Smooth muscle cell (in vitro differentiated cells): Measurements from ENCODE around the gene MAPK8IP3. TPM values are rescaled to one million over a fixed set of nuclear protein-coding genes. Genes with fewer than 3 reads are reported as not detected.

Experiments used
- DNase-seq: peaks from one replicate; lab custom pipeline; 2025; ENCODE audit not compliant: unreplicated experiment; lab: John Stamatoyannopoulos, UW
- H2AFZ ChIP-seq: fragments of 200-600 bp; sonication (generic); 2 replicates; pipeline ENCODE4 v1.6.0; 2016; ENCODE audit warnings: antibody characterized with exemption, low read depth, mild to moderate bottlenecking
- H3F3A ChIP-seq: fragments of 200-600 bp; sonication (generic); 2 replicates; pipeline ENCODE4 v1.6.0; 2017; ENCODE audit warnings: antibody characterized with exemption, low read depth
- H3K27ac ChIP-seq: fragments of 200-600 bp; sonication (generic); 2 replicates; pipeline ENCODE4 v1.5.1; 2016; ENCODE audit warnings: low read depth, mild to moderate bottlenecking
- H3K27me3 ChIP-seq: fragments of 200-600 bp; sonication (generic); 2 replicates; pipeline ENCODE4 v1.6.1; 2016; ENCODE audit warnings: low read depth, mild to moderate bottlenecking
- H3K36me3 ChIP-seq: fragments of 200-600 bp; sonication (generic); 2 replicates; pipeline ENCODE4 v1.5.1; 2016; ENCODE audit warnings: low read depth
- H3K4me1 ChIP-seq: fragments of 200-600 bp; sonication (generic); 2 replicates; pipeline ENCODE4 v1.5.1; 2016; ENCODE audit warnings: low read depth
- H3K4me2 ChIP-seq: fragments of 200-600 bp; sonication (generic); 2 replicates; pipeline ENCODE4 v1.6.0; 2016; ENCODE audit warnings: mild to moderate bottlenecking
- H3K4me3 ChIP-seq: fragments of 200-600 bp; sonication (generic); 2 replicates; pipeline ENCODE4 v1.5.1; 2016; ENCODE audit warnings: mild to moderate bottlenecking
- H3K79me2 ChIP-seq: fragments of 200-600 bp; sonication (generic); 2 replicates; pipeline ENCODE4 v1.6.0; 2016; ENCODE audit warnings: low read depth, mild to moderate bottlenecking
- H3K9ac ChIP-seq: fragments of 200-600 bp; sonication (generic); 2 replicates; pipeline ENCODE4 v1.6.0; 2016; ENCODE audit warnings: low read depth
- H3K9me3 ChIP-seq: fragments of 200-600 bp; sonication (generic); replicated peaks from 2 replicates; pipeline ENCODE4 v1.5.1; 2016; ENCODE audit warnings: low read depth
- H4K20me1 ChIP-seq: fragments of 200-600 bp; sonication (generic); 2 replicates; pipeline ENCODE4 v1.6.0; 2016; ENCODE audit warnings: low read depth
- WGBS: methylation state at CpG from one replicate; pipeline ENCODE4 v1.1.7; 2016; ENCODE audit warnings: low lambda C conversion rate; 5-methylcytosine and 5-hydroxymethylcytosine counted together
- polyA plus RNA-seq: library from polyadenylated mRNA; unstranded; fragments of >200 nt; fragmentation: Nextera tagmentation; extraction: Ambion mirVana; gene quantifications from 2 replicates; pipeline ENCODE4 v1.2.1, GENCODE V29; 2016
- total RNA-seq: library from RNA; depleted of rRNA; stranded (reverse); fragments of >200 nt; gene quantifications from 2 replicates; pipeline ENCODE4 v1.2.3, GENCODE V29; 2014
- TF ChIP-seq, protein P1 (sequence below): fragments of 200-600 bp; sonication (generic); IDR thresholded peaks from 2 replicates; pipeline ENCODE4 v1.5.1; 2017; ENCODE audit warnings: borderline replicate concordance, mild to moderate bottlenecking, antibody characterized with exemption; ENCODE audit not compliant: insufficient read depth, poor library complexity, severe bottlenecking

The MAPK8IP3 gene
- total and polyA plus RNA-seq, 2 experiments from 2014 or later, result 43.6 to 47.8 TPM

DNA sequence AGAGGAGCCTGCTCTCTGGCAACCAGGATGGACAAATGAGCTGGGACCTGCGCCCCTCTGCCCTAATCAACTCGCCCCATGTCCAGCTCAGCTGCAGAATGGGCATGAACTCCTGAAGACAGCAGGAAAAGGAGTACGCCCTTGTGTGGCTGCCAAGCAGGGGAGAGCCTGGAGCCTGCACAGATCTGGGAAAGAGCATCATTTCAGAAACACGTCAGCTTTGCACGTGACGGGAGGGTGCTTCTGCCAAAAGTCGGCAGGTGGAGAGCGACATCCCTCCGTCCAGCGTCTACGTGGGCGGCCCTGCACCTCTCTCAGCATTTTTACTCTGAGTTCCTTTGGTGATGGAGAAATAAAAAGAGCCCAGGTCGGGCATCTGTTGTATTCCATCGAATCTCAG, 46.9 kb downstream of the MAPK8IP3 start:
- H3K27me3 ChIP-seq, result no peaks in the 10 kb centered on the region
- WGBS, result 96% methylated on average over 14 of the region's 14 CpGs
- peaks cover 11% of the 10 kb centered on the region for H4K20me1 ChIP-seq
- H3K4me3 ChIP-seq, result no peak overlapping the region
- no peak for DNase-seq
- no peaks in the 10 kb centered on the region for H3K79me2 ChIP-seq
- H3K9ac ChIP-seq, result no peak overlapping the region
- TF ChIP-seq, protein P1, sequence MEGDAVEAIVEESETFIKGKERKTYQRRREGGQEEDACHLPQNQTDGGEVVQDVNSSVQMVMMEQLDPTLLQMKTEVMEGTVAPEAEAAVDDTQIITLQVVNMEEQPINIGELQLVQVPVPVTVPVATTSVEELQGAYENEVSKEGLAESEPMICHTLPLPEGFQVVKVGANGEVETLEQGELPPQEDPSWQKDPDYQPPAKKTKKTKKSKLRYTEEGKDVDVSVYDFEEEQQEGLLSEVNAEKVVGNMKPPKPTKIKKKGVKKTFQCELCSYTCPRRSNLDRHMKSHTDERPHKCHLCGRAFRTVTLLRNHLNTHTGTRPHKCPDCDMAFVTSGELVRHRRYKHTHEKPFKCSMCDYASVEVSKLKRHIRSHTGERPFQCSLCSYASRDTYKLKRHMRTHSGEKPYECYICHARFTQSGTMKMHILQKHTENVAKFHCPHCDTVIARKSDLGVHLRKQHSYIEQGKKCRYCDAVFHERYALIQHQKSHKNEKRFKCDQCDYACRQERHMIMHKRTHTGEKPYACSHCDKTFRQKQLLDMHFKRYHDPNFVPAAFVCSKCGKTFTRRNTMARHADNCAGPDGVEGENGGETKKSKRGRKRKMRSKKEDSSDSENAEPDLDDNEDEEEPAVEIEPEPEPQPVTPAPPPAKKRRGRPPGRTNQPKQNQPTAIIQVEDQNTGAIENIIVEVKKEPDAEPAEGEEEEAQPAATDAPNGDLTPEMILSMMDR, result no peak
- no peak overlapping the region for H2AFZ ChIP-seq
- H3K4me1 ChIP-seq, result no peaks in the 10 kb centered on the region
- no peaks in the 10 kb centered on the region for H3K36me3 ChIP-seq
- H3K9me3 ChIP-seq, result no peaks in the 10 kb centered on the region
- H3K4me2 ChIP-seq, result no peak overlapping the region
- peaks cover 3% of the 10 kb centered on the region for H3F3A ChIP-seq
- no peak overlapping the region for H3K27ac ChIP-seq

DNA sequence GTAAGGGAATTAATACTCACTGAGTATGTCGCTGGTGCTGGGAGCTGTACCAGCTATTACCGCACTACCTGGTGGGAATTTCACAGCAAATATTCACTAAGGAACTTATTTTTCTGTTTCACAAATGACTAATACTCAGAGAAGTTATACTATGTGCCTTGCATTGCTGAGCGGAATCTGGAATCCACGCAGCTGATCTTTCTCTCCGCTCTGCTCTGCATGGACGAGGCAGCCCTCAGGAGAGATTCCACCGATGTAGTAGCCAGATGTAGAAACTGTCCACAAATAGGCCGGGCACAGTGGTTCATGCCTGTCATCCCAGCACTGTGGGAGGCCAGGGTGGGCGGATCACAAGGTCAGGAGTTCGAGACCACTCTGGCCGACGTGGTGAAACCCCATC, 48.2 kb downstream of the MAPK8IP3 start:
- Histone ChIP-seq H3K4me1 (no peaks in the 10 kb centered on the region), H3F3A (peaks cover 3% of the 10 kb centered on the region), H3K27me3 (no peaks in the 10 kb centered on the region), H3K27ac (no peak overlapping the region), H3K9ac (no peak overlapping the region), H3K9me3 (no peaks in the 10 kb centered on the region), H3K4me3 (no peak overlapping the region), H3K4me2 (no peak overlapping the region), H3K36me3 (no peaks in the 10 kb centered on the region), H3K79me2 (no peaks in the 10 kb centered on the region), H4K20me1 (peaks cover 11% of the 10 kb centered on the region), H2AFZ (no peak overlapping the region)
- WGBS, result 97% methylated on average over 12 of the region's 12 CpGs
- DNase-seq, result no peak
- TF ChIP-seq, protein P1, result no peak

DNA sequence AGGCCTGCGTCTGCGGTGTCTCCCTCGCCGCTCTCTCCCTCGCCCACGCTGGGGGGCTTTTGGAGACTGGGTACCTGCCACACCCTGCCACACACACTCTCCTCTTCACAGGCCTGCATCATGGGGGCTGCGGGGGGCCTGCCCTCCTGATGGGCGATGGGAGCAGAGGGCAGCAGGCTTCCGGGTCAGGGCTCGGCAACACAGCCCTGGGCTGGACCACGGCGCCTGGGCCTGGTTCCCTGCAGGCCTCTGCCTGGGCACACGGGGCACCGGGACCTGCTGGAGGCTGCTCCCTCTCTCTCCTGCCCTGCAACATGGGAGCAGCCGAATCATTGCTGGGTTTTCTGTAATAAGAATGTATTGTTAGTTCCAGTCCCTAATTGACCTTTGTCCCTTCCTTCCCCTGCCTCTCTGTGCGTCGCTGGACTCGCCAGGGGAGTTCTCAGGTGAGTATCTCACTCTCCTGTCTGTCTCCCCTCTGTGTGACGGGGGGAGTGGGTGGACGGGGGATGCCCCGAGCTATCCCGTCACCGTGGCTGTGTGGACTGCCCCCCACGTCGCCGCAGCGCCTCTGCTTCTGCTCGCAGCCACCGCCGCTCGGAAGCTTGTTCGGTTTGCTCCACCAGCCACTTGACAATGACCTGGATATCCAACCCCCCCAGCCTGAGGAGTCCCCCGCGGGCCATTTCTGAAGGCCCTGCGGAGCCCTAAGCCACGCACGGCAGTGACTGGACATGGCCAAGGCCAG, 51.9 kb downstream of the MAPK8IP3 start:
- H3K4me1 ChIP-seq, result no peaks in the 10 kb centered on the region
- H3F3A ChIP-seq, result peaks cover 3% of the 10 kb centered on the region
- 97% methylated on average over 36 of the region's 37 CpGs for WGBS
- peaks cover 5% of the 10 kb centered on the region for H4K20me1 ChIP-seq
- H3K27ac ChIP-seq, result no peak overlapping the region
- DNase-seq, result no peak
- no peaks in the 10 kb centered on the region for H3K27me3 ChIP-seq
- no peaks in the 10 kb centered on the region for H3K79me2 ChIP-seq
- H3K4me3 ChIP-seq, result no peak overlapping the region
- H3K4me2 ChIP-seq, result no peak overlapping the region
- no peak overlapping the region for H3K9ac ChIP-seq
- H3K9me3 ChIP-seq, result no peaks in the 10 kb centered on the region
- no peaks in the 10 kb centered on the region for H3K36me3 ChIP-seq
- TF ChIP-seq, protein P1, result no peak
- H2AFZ ChIP-seq, result no peak overlapping the region

DNA sequence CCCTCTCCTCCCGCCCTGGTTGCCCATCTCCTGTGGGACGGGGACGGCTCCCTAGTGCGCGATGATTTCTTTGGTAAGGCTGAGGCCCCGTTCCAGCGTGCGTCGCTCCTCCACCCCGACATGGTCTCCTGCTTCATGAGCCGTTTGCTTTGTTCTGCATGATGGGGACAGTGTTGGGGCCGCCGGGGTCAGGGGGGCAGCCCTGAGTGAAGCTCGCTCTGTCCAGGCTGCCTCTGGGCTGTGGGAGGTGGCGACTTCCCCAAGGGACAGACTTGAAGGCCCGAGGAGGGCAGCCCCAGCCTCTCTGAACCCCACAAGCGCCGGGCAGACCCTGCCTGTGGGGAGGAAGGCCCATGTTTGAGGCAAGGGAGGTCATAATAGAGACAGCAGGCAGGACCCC, 52.9 kb downstream of the MAPK8IP3 start:
- Histone ChIP-seq H4K20me1 (peaks cover 5% of the 10 kb centered on the region), H3K9me3 (no peaks in the 10 kb centered on the region), H3K4me3 (no peak overlapping the region), H3K4me1 (no peaks in the 10 kb centered on the region), H3K27me3 (no peaks in the 10 kb centered on the region), H3K27ac (no peak overlapping the region), H3K4me2 (no peak overlapping the region), H2AFZ (no peak overlapping the region), H3K9ac (no peak overlapping the region), H3K36me3 (no peaks in the 10 kb centered on the region), H3K79me2 (no peaks in the 10 kb centered on the region), H3F3A (peaks cover 3% of the 10 kb centered on the region)
- DNase-seq, result no peak
- TF ChIP-seq, protein P1, result no peak
- 94% methylated on average over 18 of the region's 18 CpGs for WGBS
